ENCODE measurements around the gene ADGRL3. TPM values are rescaled to one million over a fixed set of nuclear protein-coding genes. Genes with fewer than 3 reads are reported as not detected.

The ADGRL3 gene
- total RNA-seq, 3 donors from 2014 or later: 4.3 to 10.8 (median 4.3) TPM

- Histone ChIP-seq H3K4me1 (ENCODE audit: low read depth) (no peaks in the 10 kb centered on the region), H3K36me3 (ENCODE audit: low read depth) (no peaks in the 10 kb centered on the region), H3K9me3 (no peaks in the 10 kb centered on the region), H3K4me3 (no peak overlapping the region)
- ATAC-seq (no peak), DNase-seq (no peak)
- no peak for TF ChIP-seq CTCF (IDR thresholded peaks at IDR 0.05)
- intact Hi-C loops (cut with DNase I, micrococcal nuclease): no loop called here
Observed at GRCh38 chr4:62126064-62126732, 926.1 kb downstream of the ADGRL3 start.
